ENCODE measurements around the gene TTN. TPM values are rescaled to one million over a fixed set of nuclear protein-coding genes. Genes with fewer than 3 reads are reported as not detected.

Gene TTN
- total RNA-seq, 1 experiment from 2014 or later: 0.24 TPM

DNA sequence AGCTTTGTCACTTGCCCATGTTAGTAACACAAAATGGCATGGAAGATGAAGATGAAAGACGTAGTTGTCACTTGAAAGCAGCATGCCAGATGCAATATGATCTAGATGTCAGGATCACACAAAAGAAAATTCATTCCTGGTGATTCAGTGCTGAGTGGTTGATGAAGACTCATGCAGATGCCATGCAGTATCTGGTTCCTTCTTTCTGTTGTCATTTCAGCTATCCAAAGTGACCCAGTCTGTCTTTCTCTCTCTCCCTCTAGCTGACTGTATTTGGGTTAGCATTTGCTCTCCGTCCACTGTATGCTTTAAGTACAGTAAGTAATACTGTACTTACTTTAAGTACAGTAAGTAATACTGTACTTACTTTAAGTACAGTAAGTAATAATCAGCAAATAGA lies 50.4 kb downstream of the TTN start:
- H3K36me3 Mint-ChIP-seq (ENCODE audit: insufficient read depth, unreplicated experiment): no peaks in the 10 kb centered on the region
- H3K9me3 Mint-ChIP-seq (ENCODE audit: low read depth, unreplicated experiment): no peaks in the 10 kb centered on the region
- no peaks in the 10 kb centered on the region for H3K4me1 Mint-ChIP-seq (ENCODE audit: low read depth, unreplicated experiment)
- H3K27ac Mint-ChIP-seq (ENCODE audit: unreplicated experiment): no peak overlapping the region
- no peak overlapping the region for H3K4me3 Mint-ChIP-seq (ENCODE audit: low read depth, unreplicated experiment)
- BruUV-seq (replicated peaks): no TSS peak
- peaks cover 1% of the 10 kb centered on the region for H3K27me3 Mint-ChIP-seq (ENCODE audit: unreplicated experiment)
- intact Hi-C loops (cut with micrococcal nuclease; ENCODE audit: unreplicated experiment): no loop called here
- no peak for TF ChIP-seq CTCF (IDR thresholded peaks at IDR 0.05; ENCODE audit: unreplicated experiment)
- DNase-seq: no peak
- CTCF ChIA-PET: no interaction called here

GRCh38 chr2:178756343-178756742 lies 50.9 kb downstream of the TTN start:
- Mint-ChIP-seq H3K4me3 (ENCODE audit: low read depth, unreplicated experiment) (no peak overlapping the region), H3K27me3 (ENCODE audit: unreplicated experiment) (peaks cover 6% of the 10 kb centered on the region), H3K36me3 (ENCODE audit: insufficient read depth, unreplicated experiment) (no peaks in the 10 kb centered on the region), H3K9me3 (ENCODE audit: low read depth, unreplicated experiment) (no peaks in the 10 kb centered on the region), H3K4me1 (ENCODE audit: low read depth, unreplicated experiment) (no peaks in the 10 kb centered on the region), H3K27ac (ENCODE audit: unreplicated experiment) (no peak overlapping the region)
- no TSS peak for BruUV-seq (replicated peaks)
- intact Hi-C loops (cut with micrococcal nuclease; ENCODE audit: unreplicated experiment): no loop called here
- TF ChIP-seq CTCF (IDR thresholded peaks at IDR 0.05; ENCODE audit: unreplicated experiment): no peak
- CTCF ChIA-PET: no interaction called here
- DNase-seq: no peak

GRCh38 chr2:178747767-178748166 lies 59.5 kb downstream of the TTN start:
- peaks cover 48% of the 10 kb centered on the region for H3K27me3 Mint-ChIP-seq (ENCODE audit: unreplicated experiment)
- BruUV-seq (replicated peaks): no TSS peak
- no peak overlapping the region for H3K27ac Mint-ChIP-seq (ENCODE audit: unreplicated experiment)
- DNase-seq: no peak
- H3K9me3 Mint-ChIP-seq (ENCODE audit: low read depth, unreplicated experiment): no peaks in the 10 kb centered on the region
- H3K4me1 Mint-ChIP-seq (ENCODE audit: low read depth, unreplicated experiment): no peaks in the 10 kb centered on the region
- H3K4me3 Mint-ChIP-seq (ENCODE audit: low read depth, unreplicated experiment): no peak overlapping the region
- no peaks in the 10 kb centered on the region for H3K36me3 Mint-ChIP-seq (ENCODE audit: insufficient read depth, unreplicated experiment)
- intact Hi-C loops (cut with micrococcal nuclease; ENCODE audit: unreplicated experiment): no loop called here
- CTCF ChIA-PET: no interaction called here
- no peak for TF ChIP-seq CTCF (IDR thresholded peaks at IDR 0.05; ENCODE audit: unreplicated experiment)

DNA sequence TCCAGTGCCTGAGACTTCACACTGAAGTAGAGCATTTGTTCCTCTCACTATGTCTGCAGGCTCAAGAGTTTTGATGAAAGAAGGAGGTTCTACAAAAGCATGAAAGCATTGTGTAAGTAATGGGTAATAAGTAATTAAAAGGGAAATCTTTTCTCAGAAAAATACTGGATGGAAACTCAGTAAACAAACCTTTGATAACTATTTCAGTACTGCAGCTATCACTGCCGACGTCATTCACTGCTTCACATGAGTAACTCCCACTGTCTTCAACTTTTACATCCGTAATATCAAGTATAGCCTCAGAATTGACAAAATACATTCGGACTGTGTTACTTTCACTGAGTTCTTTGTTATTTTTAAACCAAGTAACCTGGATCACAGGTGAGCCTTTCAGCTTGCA lies 72.7 kb downstream of the TTN start:
- Mint-ChIP-seq H3K9me3 (ENCODE audit: low read depth, unreplicated experiment) (no peaks in the 10 kb centered on the region), H3K27me3 (ENCODE audit: unreplicated experiment) (peaks cover 88% of the 10 kb centered on the region), H3K36me3 (ENCODE audit: insufficient read depth, unreplicated experiment) (no peaks in the 10 kb centered on the region), H3K4me1 (ENCODE audit: low read depth, unreplicated experiment) (no peaks in the 10 kb centered on the region), H3K27ac (ENCODE audit: unreplicated experiment) (no peak overlapping the region), H3K4me3 (ENCODE audit: low read depth, unreplicated experiment) (no peak overlapping the region)
- no peak for DNase-seq
- no TSS peak for BruUV-seq (replicated peaks)
- intact Hi-C loops (cut with micrococcal nuclease; ENCODE audit: unreplicated experiment): no loop called here
- CTCF ChIA-PET: no interaction called here
- no peak for TF ChIP-seq CTCF (IDR thresholded peaks at IDR 0.05; ENCODE audit: unreplicated experiment)

DNA sequence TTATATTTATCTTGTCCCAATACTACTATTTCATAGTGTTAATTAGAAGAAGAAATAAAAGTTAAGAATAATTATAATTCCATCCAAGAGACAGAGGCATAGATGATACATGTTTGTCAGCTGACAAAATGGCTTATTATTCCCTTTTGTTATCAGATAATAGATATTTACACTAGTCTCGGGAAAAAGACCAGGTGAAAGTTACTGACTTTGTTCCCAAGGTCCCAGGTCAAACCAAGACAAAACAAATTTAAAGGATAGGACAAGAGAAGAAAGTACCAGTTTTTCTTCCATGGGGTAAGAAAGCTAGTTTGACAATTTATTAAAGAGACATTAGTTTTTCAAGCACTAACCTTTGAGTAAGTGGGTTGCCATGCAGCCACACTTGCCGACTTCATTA lies 73.2 kb downstream of the TTN start:
- peaks cover 88% of the 10 kb centered on the region for H3K27me3 Mint-ChIP-seq (ENCODE audit: unreplicated experiment)
- no peaks in the 10 kb centered on the region for H3K4me1 Mint-ChIP-seq (ENCODE audit: low read depth, unreplicated experiment)
- intact Hi-C loops (cut with micrococcal nuclease; ENCODE audit: unreplicated experiment): no loop called here
- CTCF ChIA-PET: no interaction called here
- H3K4me3 Mint-ChIP-seq (ENCODE audit: low read depth, unreplicated experiment): no peak overlapping the region
- H3K36me3 Mint-ChIP-seq (ENCODE audit: insufficient read depth, unreplicated experiment): no peaks in the 10 kb centered on the region
- no peak overlapping the region for H3K27ac Mint-ChIP-seq (ENCODE audit: unreplicated experiment)
- no TSS peak for BruUV-seq (replicated peaks)
- H3K9me3 Mint-ChIP-seq (ENCODE audit: low read depth, unreplicated experiment): no peaks in the 10 kb centered on the region
- TF ChIP-seq CTCF (IDR thresholded peaks at IDR 0.05; ENCODE audit: unreplicated experiment): no peak
- DNase-seq: no peak

Measured in Calu3 (cell line).